Activated CD8-positive, alpha-beta memory T cell treated with anti-CD3 and anti-CD28 coated beads for 48 hours (primary cell): ENCODE data around the gene C10orf53.

Experiments used
- DNase-seq, 3 experiments: peaks; one replicate each; pipeline ENCODE4 v3.0.0-alpha.2; 2020; ENCODE audit warnings: low read depth in 2 of 3, low spot score in 2 of 3

The C10orf53 gene

GRCh38 chr10:49736564-49737113 lies 57.2 kb downstream of the C10orf53 start:
- DNase-seq = no peak

- no peak for DNase-seq
Measured at GRCh38 chr10:49737474-49738201, 58.2 kb downstream of the C10orf53 start.

DNA sequence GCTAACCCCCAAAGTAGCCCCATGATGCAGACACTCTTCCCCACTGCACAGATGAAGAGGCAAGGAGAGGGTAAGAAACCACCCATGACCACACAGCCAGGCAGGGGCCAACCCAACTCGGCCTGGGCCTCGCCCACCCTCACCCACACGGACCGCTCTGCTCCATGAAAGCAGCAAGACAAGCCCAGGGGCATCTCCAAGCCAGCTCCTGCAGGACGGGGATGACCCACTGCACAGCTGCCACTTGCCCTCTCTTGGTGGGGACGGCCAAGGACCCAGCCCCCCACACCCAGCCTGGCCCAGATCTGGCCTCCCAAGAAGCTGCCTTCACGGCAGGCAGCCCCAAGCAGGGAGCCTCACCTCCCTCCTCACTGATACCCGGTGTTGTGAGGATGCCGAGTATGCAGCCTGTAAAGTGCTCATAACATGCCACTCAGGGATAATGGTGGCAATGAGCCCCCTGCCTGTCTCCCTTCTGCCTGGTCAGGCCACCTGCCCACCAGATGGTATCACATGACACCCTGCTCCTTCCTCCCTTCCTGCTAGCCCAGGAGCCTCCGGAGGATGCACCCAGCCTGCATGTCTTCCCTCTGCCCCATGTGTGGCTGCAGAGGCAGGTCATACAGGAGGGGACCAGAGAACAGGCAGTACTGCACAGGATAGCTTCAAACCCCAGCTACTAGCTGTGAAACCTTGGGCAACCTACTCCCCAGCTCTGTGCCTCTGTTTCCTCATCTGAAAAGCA lies 59.3 kb downstream of the C10orf53 start:
- no peak for DNase-seq

GRCh38 chr10:49739426-49739825 lies 60.0 kb downstream of the C10orf53 start:
- no peak for DNase-seq

GRCh38 chr10:49740346-49741107 lies 61.1 kb downstream of the C10orf53 start:
- no peak for DNase-seq

DNA sequence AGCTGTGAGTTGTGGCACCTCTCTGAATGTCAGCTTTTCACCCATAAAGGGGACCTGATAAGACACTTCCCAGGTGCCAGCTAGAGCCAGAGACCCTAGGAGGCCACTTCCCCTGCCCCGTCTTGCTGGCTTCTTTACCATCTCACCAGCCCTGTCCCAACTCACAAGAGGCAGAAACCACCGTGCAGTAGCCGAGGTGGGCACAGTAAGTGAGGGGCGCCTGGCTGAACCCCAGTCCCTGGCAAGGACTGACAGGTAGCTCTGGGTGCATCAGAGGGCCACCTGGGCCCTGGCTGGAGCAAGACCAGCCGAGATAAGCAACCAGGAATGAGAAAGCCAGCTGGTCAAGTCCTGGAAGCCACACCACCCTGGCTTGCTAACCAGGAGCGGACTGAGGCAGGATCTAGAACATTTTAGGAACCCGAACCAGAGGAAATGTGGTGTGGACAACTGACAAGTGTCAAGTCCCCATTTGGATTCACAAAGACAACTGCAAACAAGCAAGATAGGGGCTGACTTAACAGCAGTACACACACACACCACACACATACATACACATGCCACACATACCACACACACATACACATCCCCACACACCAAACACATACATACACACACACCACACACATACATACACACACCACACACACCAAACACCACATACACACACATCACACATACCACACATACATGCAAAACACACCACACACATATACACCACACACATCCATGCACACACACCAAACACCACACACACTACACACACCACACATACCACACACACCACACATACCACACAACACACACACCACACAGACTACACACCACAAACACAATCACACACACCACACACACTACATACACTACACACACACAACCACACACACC lies 61.9 kb downstream of the C10orf53 start:
- DNase-seq = no peak

- DNase-seq = no peak
Measured at GRCh38 chr10:49742683-49743463, 63.4 kb downstream of the C10orf53 start.

GRCh38 chr10:49743464-49744075 lies 64.1 kb downstream of the C10orf53 start:
- no peak for DNase-seq

GRCh38 chr10:49744091-49744685 lies 64.7 kb downstream of the C10orf53 start:
- DNase-seq = no peak

- no peak for DNase-seq
Measured at GRCh38 chr10:49744924-49745605, 65.6 kb downstream of the C10orf53 start.

- DNase-seq = no peak
Measured at GRCh38 chr10:49745756-49746155, 66.3 kb downstream of the C10orf53 start.

GRCh38 chr10:49746626-49747302 lies 67.3 kb downstream of the C10orf53 start:
- no peak for DNase-seq
